HG03432 (cell line): Measurements from ENCODE around the gene KAZN.
"Not testable (repeated sequence)": the region's sequence is repeated elsewhere in the genome, so short reads cannot be mapped to it uniquely, and the experiment has no call there.

Experiments
- ATAC-seq: cut with Tn5 transposase; IDR thresholded peaks from one replicate; pipeline ENCODE4 v1.9.1; 2021; ENCODE audit warnings: mild to moderate bottlenecking, moderate library complexity; ENCODE audit not compliant: unreplicated experiment

The KAZN gene

GRCh38 chr1:14598498-14599182 is at the start of gene KAZN:
TSS of gene KAZN (plus strand) at chr1:14598685.
- ATAC-seq, result peak; percentile 33

- no peak for ATAC-seq
Observed at GRCh38 chr1:14549897-14550620, 48.4 kb upstream of the KAZN start.

GRCh38 chr1:14551386-14551785 is 47.1 kb upstream of the KAZN start:
- ATAC-seq, result no peak

- ATAC-seq, result no peak
Observed at GRCh38 chr1:14552246-14552965, 46.1 kb upstream of the KAZN start.

GRCh38 chr1:14553711-14554110 is 44.8 kb upstream of the KAZN start:
- no peak for ATAC-seq

GRCh38 chr1:14555091-14555490 is 43.4 kb upstream of the KAZN start:
- no peak for ATAC-seq

GRCh38 chr1:14561014-14561693 is 37.3 kb upstream of the KAZN start:
- no peak for ATAC-seq

- no peak for ATAC-seq
Observed at GRCh38 chr1:14565090-14565489, 33.4 kb upstream of the KAZN start.

GRCh38 chr1:14567056-14567455 is 31.4 kb upstream of the KAZN start:
- ATAC-seq, result no peak

- no peak for ATAC-seq
Observed at GRCh38 chr1:14567903-14568302, 30.6 kb upstream of the KAZN start.

GRCh38 chr1:14568716-14569355 is 29.6 kb upstream of the KAZN start:
- no peak for ATAC-seq

- no peak for ATAC-seq
Observed at GRCh38 chr1:14570514-14570913, 28.0 kb upstream of the KAZN start.

- ATAC-seq, result no peak
Observed at GRCh38 chr1:14571810-14572767, 26.4 kb upstream of the KAZN start.

- no peak for ATAC-seq
Observed at GRCh38 chr1:14572861-14573260, 25.6 kb upstream of the KAZN start.

- ATAC-seq, result no peak
Observed at GRCh38 chr1:14576155-14576554, 22.3 kb upstream of the KAZN start.

- ATAC-seq, result no peak
Observed at GRCh38 chr1:14577261-14577660, 21.2 kb upstream of the KAZN start.

GRCh38 chr1:14578156-14578555 is 20.3 kb upstream of the KAZN start:
- no peak for ATAC-seq

GRCh38 chr1:14580295-14580694 is 18.2 kb upstream of the KAZN start:
- ATAC-seq, result not testable (repeated sequence)

GRCh38 chr1:14580986-14581385 is 17.5 kb upstream of the KAZN start:
- no peak for ATAC-seq

- ATAC-seq, result no peak
Observed at GRCh38 chr1:14583788-14584187, 14.7 kb upstream of the KAZN start.
